GM04503 (cell line): ENCODE measurements around the gene YOD1.

Experiments
- DNase-seq: peaks from one replicate; pipeline ENCODE4 v3.0.0-alpha.2; 2012; ENCODE audit warnings: low read depth

YOD1 gene

GRCh38 chr1:207072233-207072632 lies 21.2 kb upstream of the YOD1 start:
- no peak for DNase-seq

DNA sequence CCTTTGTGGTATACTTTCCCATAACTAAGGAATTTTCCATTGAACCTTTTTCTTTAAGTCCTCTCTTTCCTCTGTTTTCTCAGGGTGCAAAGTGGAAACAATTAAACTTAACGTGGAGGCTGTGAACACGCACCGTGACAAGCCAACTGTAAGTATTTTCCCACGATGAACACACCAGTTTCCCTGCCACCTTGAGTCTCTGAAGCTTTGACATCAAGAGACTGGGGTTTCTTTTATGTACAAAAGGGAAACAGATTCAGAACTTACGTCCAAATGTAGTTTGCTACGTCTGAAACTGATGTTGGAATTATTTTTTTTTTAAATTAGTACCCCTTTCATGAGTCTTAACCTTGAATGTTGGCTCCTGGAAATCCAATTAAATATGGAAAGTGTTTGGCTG lies 20.4 kb upstream of the YOD1 start:
- DNase-seq: no peak

DNA sequence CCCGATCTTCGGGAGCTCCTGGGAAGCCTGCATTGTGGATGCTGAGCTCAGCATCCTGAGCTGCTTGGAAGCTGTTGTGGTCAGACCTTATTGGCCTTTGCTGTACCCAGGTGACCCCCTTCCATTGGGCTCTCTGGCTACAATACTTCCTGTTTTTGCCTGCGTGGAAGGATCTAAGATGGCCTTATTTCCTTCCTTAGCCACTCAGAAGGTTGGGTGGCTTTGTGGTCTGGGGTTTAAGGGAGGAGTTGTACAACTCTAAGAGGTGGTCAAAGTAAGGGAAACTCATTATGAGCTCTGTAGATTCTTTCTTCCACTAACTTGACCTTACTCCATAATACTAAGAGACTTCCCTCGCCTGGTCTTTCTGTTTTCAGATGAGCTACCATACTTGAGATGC lies 19.8 kb upstream of the YOD1 start:
- no peak for DNase-seq

DNA sequence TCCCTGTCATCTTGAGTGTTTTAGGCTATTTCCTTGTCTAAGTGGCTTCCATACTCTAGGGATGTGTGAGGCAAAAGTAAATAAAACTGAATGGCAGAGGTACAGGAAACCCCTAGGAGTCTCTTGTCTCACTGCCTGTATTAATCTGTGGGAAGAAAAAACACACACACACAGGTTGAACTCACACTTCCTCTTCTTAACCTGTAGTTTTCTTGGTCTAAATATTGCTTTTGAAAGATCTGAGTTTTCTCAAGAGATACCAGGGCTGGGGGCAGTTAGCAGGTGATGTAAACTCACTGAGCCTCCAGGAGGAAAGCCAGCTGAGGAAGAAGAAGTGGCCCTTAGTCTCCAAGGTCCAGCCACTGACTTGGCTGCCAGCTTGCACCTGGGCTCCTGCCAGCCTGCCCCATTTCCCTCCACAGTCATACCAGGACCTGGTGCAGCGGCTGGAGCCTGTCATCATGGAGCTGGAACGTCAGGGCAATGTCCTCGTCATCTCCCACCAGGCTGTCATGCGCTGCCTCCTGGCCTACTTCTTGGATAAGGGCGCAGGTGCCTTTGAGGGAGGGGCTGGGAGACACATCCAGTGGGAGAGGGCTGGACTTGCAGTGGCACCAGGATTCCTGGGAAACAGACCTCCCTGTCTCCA lies 19.0 kb upstream of the YOD1 start:
- DNase-seq: no peak

DNA sequence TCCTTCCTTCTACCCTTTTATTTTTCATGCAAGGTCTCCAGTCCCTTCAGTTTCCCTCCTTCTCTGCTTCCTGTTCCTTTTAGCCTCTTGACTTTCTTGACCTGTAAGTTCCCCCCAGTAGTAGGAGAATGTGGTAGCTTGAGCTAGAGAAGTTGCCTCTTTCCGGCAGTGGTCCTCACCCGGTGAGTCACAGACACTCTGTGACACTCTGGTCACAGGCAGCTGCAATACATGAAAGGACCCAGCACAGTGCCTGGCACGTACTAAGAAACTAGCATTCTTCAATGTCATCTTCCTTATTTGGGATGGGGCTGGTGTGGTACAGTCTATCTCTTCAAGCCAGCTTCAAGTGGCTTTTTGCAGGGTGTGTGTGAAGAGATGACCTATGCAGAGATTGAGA lies 18.1 kb upstream of the YOD1 start:
- no peak for DNase-seq

DNA sequence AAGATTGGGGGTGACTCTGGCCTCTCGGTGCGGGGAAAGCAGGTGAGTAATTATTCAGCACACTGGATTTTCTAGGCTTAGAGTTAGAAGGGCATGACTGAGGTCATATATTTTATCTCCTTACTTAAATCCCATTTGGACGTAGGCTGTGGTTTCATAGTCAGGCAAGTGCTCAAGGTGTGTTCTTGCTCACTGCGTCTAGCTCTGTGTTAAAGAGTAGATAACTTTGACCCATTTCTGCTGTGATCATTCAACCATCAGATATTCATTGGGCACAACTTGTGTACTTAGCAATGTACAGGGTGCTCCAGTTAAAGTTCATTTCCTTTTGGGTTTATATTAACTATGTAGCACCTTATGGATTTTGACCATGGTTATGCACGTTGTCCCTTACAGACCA lies 16.7 kb upstream of the YOD1 start:
- no peak for DNase-seq

- no peak for DNase-seq
Measured at GRCh38 chr1:207067185-207067584, 16.2 kb upstream of the YOD1 start.

GRCh38 chr1:207064561-207064960 lies 13.6 kb upstream of the YOD1 start:
- DNase-seq: no peak

GRCh38 chr1:207063014-207063413 lies 12.0 kb upstream of the YOD1 start:
- no peak for DNase-seq

GRCh38 chr1:207062058-207062457 lies 11.1 kb upstream of the YOD1 start:
- no peak for DNase-seq

DNA sequence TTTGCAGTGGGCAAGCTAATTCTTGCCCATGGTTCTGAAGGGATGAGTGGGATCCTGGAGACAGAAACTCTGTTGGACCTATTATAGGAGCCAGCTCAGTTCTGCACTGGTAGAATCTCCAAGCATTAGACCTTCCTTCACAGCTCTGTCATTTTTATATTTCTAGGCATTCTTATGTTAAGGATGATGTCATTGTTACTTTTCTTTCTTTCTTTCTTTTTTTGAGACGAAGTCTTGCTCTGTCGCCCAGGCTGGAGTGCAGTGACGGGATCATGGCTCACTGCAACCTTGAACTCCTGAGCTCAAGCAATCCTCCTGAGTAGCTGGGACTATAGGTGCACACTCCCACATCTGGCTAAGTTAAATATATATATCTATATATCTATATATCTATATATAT lies 9.6 kb upstream of the YOD1 start:
- no peak for DNase-seq

GRCh38 chr1:207059881-207060280 lies 8.9 kb upstream of the YOD1 start:
- no peak for DNase-seq

DNA sequence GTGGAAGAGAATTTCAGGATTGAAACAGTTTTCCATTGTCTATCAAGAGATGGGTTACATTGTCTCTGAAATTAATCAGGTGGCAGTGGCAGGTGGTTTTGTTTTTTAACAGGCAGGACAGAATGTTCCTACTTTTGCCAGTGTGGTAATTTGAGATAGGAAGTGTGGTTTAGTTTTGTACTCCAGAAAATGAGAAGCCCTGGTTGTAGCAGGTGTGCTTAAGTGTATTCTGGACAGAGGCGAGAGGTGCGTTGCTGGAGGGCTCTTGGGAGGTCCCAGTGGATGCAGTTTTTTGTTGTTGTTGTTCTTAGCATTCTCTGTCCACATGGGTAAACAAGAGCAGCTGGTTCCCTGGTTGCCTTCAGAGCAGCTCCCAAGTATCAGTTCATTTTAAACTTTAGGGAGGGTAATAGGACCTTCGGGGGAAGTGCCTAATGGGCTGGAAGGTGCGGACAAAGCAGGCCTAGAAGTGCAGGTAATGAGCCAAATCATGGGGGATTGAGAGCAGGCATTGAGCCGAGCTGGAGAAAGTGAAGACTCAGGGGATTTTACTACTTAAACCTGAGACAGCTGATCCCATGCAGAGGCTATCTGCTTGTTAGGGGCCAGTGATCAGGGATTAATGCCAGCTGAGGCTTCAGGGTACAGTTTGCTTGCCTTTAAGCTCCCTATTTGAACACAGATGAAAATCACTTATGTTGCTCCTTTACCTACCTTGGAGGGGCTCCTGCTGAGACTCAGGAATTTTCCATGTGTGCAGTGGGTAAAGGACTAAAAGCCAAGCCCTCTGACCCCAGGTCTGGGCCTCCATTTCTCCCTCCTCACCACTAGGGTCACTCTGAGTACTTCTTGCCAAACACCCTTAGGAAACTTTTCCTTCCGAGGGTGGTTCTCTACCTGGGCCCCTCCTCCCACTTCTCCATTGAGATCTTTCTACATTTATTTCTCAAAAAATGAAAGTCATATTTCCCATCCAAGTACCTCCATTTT lies 8.2 kb upstream of the YOD1 start:
- no peak for DNase-seq

- DNase-seq: no peak
Measured at GRCh38 chr1:207058252-207058651, 7.2 kb upstream of the YOD1 start.

DNA sequence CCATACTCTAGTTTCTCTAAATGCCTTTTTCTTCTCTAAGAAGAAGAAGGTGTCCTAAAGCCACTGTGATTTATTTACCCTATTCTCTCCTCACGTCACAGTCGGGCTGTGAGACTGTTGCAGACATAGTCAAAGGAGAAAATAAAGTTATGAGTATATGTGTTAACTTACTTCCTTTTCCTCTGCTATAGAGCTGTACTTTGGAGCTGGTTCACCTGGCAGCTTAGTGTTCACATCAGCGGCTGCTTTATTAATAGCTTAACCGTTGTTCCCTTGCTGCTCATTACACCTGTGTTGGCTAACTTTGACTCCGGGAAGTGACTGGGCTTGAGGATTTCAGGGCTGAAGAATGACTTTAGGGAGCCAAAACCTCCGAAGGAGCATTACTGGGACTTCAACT lies 5.7 kb upstream of the YOD1 start:
- DNase-seq: no peak

DNA sequence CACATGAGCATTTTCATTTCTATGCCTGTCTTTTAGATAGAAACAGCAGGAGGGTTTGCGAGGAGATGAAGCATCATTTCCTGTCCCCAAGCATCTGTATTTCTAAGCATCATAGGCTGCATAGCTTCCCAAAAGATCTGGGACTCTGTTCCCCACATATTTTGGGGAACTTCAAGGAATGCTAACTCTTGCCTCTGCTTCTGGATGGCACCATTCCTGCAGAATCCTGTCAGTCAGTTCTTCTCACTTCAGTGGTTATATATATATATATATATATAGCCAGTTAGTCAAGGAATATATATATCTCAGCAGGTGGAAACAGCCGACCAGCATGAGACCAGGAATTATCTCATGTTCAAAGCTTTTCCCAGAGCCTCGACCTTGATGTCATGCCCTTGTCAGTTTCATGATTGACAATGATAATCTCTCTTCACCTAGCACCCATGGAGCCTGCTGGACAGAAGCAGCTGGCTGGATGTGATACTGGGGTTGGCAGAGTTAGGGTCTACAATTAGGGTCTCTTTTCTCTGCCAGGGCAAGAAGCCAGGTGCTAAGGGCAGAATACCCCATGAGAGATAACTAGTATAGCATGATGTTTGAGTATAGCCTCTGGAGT lies 4.5 kb upstream of the YOD1 start:
- no peak for DNase-seq

GRCh38 chr1:207054491-207054890 lies 3.5 kb upstream of the YOD1 start:
- DNase-seq: no peak

- DNase-seq: peak; percentile 57
Measured at GRCh38 chr1:207052911-207053769, 2.1 kb upstream of the YOD1 start, which contains the start of gene PFKFB2. Gene PFKFB2 (plus strand): TSS chr1:207053275. CDS start chr1:207054718, 1,443 bp downstream.

DNA sequence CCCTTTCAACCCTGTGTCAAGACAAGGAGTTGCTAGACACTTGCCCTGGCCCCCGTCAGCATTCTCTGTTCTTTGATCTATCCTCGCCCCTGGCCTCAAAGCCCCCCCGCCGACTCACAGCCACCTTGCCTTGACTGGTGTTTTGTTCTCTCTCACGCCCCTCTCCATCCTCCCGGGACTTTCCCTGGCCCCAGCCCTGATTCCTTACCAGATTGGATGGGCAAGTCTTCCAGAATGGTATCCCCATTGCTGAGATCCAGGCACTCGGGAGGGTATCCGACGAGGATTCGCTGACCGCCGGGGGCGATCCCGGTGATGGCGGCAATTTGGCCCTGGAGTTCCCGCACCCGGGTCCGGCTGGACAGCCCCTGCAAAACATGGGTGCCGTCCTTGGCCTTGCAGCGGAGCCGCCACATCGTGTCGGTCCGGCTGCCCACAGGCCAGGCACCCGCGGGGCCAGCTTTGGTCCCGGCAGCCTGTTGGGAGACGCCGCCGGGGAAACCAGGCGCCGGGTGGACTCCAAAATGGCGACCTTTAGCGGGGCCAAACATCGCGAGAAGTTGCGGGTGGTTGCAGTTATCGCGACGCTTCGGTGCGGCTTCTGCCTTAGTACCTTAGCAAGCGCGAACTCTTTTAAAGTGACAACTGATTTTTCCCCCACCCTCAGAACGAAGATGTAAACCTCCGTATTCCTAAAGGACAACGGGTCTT lies 373 bp downstream of the YOD1 start:
- DNase-seq: no peak

GRCh38 chr1:207049974-207050391 lies 1.0 kb downstream of the YOD1 start:
- no peak for DNase-seq

- DNase-seq: no peak
Measured at GRCh38 chr1:207049514-207049913, 1.5 kb downstream of the YOD1 start.
